Body of pancreas (tissue), 4 donors: ENCODE data around the gene CDK18.

Experiments used
- POLR2A ChIP-seq, 3 donors: fragments of 450-650 bp; IDR thresholded peaks; one replicate each; pipeline ENCODE4 v1.6.1; 2016; ENCODE audit warnings: antibody characterized with exemption in 3 of 3, mild to moderate bottlenecking in 2 of 3
- TF ChIP-seq, protein P1 (sequence below), 7 experiments: fragments of 450-650 bp in 4 of 7; fragments of 200-600 bp in 3 of 7; sonication (generic) in 3 of 7; IDR thresholded peaks; one replicate each; pipeline ENCODE4 v1.5.1; 2016 to 2019; ENCODE audit warnings: antibody characterized with exemption in 7 of 7

- TF ChIP-seq, protein P1, sequence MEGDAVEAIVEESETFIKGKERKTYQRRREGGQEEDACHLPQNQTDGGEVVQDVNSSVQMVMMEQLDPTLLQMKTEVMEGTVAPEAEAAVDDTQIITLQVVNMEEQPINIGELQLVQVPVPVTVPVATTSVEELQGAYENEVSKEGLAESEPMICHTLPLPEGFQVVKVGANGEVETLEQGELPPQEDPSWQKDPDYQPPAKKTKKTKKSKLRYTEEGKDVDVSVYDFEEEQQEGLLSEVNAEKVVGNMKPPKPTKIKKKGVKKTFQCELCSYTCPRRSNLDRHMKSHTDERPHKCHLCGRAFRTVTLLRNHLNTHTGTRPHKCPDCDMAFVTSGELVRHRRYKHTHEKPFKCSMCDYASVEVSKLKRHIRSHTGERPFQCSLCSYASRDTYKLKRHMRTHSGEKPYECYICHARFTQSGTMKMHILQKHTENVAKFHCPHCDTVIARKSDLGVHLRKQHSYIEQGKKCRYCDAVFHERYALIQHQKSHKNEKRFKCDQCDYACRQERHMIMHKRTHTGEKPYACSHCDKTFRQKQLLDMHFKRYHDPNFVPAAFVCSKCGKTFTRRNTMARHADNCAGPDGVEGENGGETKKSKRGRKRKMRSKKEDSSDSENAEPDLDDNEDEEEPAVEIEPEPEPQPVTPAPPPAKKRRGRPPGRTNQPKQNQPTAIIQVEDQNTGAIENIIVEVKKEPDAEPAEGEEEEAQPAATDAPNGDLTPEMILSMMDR (IDR thresholded peaks at IDR 0.05) = no peak
- TF ChIP-seq POLR2A (IDR thresholded peaks at IDR 0.05) = no peak
Measured at GRCh38 chr1:205502992-205503391, 1.5 kb upstream of the CDK18 start.
